ENCODE results near the gene SF3B4.
"Not testable (repeated sequence)": the region's sequence is repeated elsewhere in the genome, so short reads cannot be mapped to it uniquely, and the experiment has no call there.

SF3B4 gene

GRCh38 chr1:149927563-149928400 is at the start of gene SF3B4:
SF3B4 (minus strand) TSS chr1:149927803; CDS start chr1:149927759, 44 bp downstream.
- DNase-seq, result peak; percentile 95

- DNase-seq, result no peak
Measured at GRCh38 chr1:149977345-149977744, 49.7 kb upstream of the SF3B4 start.

GRCh38 chr1:149972547-149972946 is 44.9 kb upstream of the SF3B4 start:
- DNase-seq, result no peak

- no peak for DNase-seq
Measured at GRCh38 chr1:149967646-149968045, 40.0 kb upstream of the SF3B4 start.

GRCh38 chr1:149967041-149967440 is 39.4 kb upstream of the SF3B4 start:
- DNase-seq, result no peak

- no peak for DNase-seq
Measured at GRCh38 chr1:149966405-149966804, 38.8 kb upstream of the SF3B4 start.

GRCh38 chr1:149965440-149965839 is 37.8 kb upstream of the SF3B4 start:
- DNase-seq, result peak in 1 of 2 donors; percentile 3

- DNase-seq, result no peak
Measured at GRCh38 chr1:149963358-149963757, 35.8 kb upstream of the SF3B4 start.

- no peak for DNase-seq
Measured at GRCh38 chr1:149962736-149963135, 35.1 kb upstream of the SF3B4 start.

- DNase-seq, result peak; percentile 57 to 74
Measured at GRCh38 chr1:149962039-149962647, 34.5 kb upstream of the SF3B4 start.

GRCh38 chr1:149957548-149957947 is 29.9 kb upstream of the SF3B4 start:
- DNase-seq, result not testable (repeated sequence)

GRCh38 chr1:149949911-149950310 is 22.3 kb upstream of the SF3B4 start:
- no peak for DNase-seq

- DNase-seq, result no peak
Measured at GRCh38 chr1:149945206-149945605, 17.6 kb upstream of the SF3B4 start.

GRCh38 chr1:149942885-149943284 is 15.3 kb upstream of the SF3B4 start:
- DNase-seq, result no peak

- DNase-seq, result no peak
Measured at GRCh38 chr1:149942207-149942606, 14.6 kb upstream of the SF3B4 start.

GRCh38 chr1:149940427-149940826 is 12.8 kb upstream of the SF3B4 start:
- no peak for DNase-seq

GRCh38 chr1:149938668-149939003 is 11.0 kb upstream of the SF3B4 start:
- not testable (repeated sequence) for DNase-seq

GRCh38 chr1:149937759-149938158 is 10.2 kb upstream of the SF3B4 start:
- no peak for DNase-seq

GRCh38 chr1:149936992-149937705 is 9.5 kb upstream of the SF3B4 start:
- no peak for DNase-seq

GRCh38 chr1:149936170-149936991 is 8.8 kb upstream of the SF3B4 start, which contains the start of gene MTMR11:
MTMR11 (minus strand) TSS chr1:149936879; CDS start chr1:149936647, 232 bp downstream.
- no peak for DNase-seq

GRCh38 chr1:149934356-149934755 is 6.8 kb upstream of the SF3B4 start:
- no peak for DNase-seq

- DNase-seq, result no peak
Measured at GRCh38 chr1:149933208-149933607, 5.6 kb upstream of the SF3B4 start.

- no peak for DNase-seq
Measured at GRCh38 chr1:149932474-149932873, 4.9 kb upstream of the SF3B4 start.

Measured in CD4-positive, alpha-beta T cell treated with Interleukin-4 for 1 hour (primary cell).